ENCODE measurements around the gene ERBB4. TPM values are rescaled to one million over a fixed set of nuclear protein-coding genes. Genes with fewer than 3 reads are reported as not detected.

ERBB4 gene
- total RNA-seq, 1 experiment from 2014 or later: 2.9 TPM

DNA sequence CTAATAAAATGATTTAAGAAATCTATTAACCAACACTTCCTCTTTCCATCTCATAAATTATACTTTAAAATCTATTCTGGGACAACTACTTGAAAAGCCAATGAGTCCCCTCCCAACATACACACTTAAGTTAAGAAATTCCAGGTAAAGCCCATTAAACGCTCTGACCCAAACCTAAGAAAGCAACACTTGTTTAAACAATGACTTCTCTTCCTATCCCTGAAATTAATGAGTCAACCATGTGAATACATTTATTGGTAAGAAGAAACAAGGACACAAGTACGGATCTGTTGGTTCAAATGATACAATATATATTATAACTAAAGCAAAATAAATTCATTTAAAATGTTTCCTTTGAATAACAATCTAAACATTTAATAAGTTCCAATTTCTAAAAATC is 279.4 kb downstream of the ERBB4 start:
- H3K4me1 Mint-ChIP-seq (ENCODE audit: low read depth, unreplicated experiment): no peaks in the 10 kb centered on the region
- CTCF ChIA-PET: no interaction called here
- intact Hi-C loops (cut with micrococcal nuclease; ENCODE audit: unreplicated experiment): no loop called here
- TF ChIP-seq, protein P1, sequence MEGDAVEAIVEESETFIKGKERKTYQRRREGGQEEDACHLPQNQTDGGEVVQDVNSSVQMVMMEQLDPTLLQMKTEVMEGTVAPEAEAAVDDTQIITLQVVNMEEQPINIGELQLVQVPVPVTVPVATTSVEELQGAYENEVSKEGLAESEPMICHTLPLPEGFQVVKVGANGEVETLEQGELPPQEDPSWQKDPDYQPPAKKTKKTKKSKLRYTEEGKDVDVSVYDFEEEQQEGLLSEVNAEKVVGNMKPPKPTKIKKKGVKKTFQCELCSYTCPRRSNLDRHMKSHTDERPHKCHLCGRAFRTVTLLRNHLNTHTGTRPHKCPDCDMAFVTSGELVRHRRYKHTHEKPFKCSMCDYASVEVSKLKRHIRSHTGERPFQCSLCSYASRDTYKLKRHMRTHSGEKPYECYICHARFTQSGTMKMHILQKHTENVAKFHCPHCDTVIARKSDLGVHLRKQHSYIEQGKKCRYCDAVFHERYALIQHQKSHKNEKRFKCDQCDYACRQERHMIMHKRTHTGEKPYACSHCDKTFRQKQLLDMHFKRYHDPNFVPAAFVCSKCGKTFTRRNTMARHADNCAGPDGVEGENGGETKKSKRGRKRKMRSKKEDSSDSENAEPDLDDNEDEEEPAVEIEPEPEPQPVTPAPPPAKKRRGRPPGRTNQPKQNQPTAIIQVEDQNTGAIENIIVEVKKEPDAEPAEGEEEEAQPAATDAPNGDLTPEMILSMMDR (IDR thresholded peaks at IDR 0.05; ENCODE audit: unreplicated experiment): no peak
- H3K36me3 Mint-ChIP-seq (ENCODE audit: insufficient read depth, unreplicated experiment): no peaks in the 10 kb centered on the region
- no TSS peak for BruUV-seq (replicated peaks)
- no peaks in the 10 kb centered on the region for H3K27me3 Mint-ChIP-seq (ENCODE audit: unreplicated experiment)
- no peak overlapping the region for H3K4me3 Mint-ChIP-seq (ENCODE audit: low read depth, unreplicated experiment)
- no peak overlapping the region for H3K27ac Mint-ChIP-seq (ENCODE audit: unreplicated experiment)
- H3K9me3 Mint-ChIP-seq (ENCODE audit: low read depth, unreplicated experiment): no peaks in the 10 kb centered on the region
- DNase-seq: no peak

DNA sequence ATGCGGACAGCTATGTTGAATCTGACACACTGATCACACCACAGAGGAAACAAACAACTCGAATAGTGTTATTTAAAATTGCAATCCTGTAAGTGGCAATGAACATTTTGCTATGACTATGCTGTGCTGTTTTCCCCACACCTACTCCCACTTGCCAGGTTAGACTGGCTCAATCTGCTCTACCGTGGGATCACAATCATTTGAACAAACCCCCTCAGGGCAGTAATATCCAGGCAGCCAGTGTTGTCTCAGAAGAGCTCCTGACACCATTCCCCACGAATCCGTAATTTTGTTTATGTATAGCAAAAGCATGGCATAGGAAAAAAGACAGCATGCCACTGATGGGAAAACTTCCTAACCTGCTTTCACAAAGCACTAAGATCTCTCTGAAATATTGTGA is 284.3 kb downstream of the ERBB4 start:
- no peak overlapping the region for H3K4me3 Mint-ChIP-seq (ENCODE audit: low read depth, unreplicated experiment)
- H3K27ac Mint-ChIP-seq (ENCODE audit: unreplicated experiment): no peak overlapping the region
- H3K4me1 Mint-ChIP-seq (ENCODE audit: low read depth, unreplicated experiment): no peaks in the 10 kb centered on the region
- intact Hi-C loops (cut with micrococcal nuclease; ENCODE audit: unreplicated experiment): no loop called here
- H3K9me3 Mint-ChIP-seq (ENCODE audit: low read depth, unreplicated experiment): no peaks in the 10 kb centered on the region
- CTCF ChIA-PET: no interaction called here
- no peak for DNase-seq
- H3K27me3 Mint-ChIP-seq (ENCODE audit: unreplicated experiment): no peaks in the 10 kb centered on the region
- H3K36me3 Mint-ChIP-seq (ENCODE audit: insufficient read depth, unreplicated experiment): no peaks in the 10 kb centered on the region
- TF ChIP-seq, protein P1 (IDR thresholded peaks at IDR 0.05; ENCODE audit: unreplicated experiment): no peak
- BruUV-seq (replicated peaks): no TSS peak

DNA sequence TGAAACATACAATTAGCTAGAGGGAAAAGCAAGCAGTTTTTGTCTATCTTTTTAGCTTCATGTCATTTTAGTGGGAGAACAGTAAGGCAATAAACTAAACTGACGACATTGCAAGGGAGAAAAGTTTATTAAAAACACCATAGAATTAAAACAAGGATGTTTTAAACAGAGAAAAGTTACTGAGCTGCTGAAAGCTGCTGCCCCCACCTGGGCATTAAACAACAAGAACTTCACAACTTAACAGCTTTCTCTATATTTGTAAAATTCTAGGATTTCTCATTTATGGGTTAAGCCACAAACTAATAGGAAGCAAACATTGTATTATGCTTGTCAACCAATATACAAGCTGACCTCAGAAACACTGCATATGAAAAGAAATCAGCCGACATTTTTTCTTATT is 289.2 kb downstream of the ERBB4 start:
- DNase-seq: peak; percentile 7
- no peaks in the 10 kb centered on the region for H3K9me3 Mint-ChIP-seq (ENCODE audit: low read depth, unreplicated experiment)
- H3K36me3 Mint-ChIP-seq (ENCODE audit: insufficient read depth, unreplicated experiment): no peaks in the 10 kb centered on the region
- CTCF ChIA-PET: interaction anchor here (0.6 to 1.3 kb wide), 7 partner anchors 22 to 504 kb away, joined by 3 to 7 read pairs (median 4); no protein-coding TSS in a partner anchor
- H3K27ac Mint-ChIP-seq (ENCODE audit: unreplicated experiment): no peak overlapping the region
- no peaks in the 10 kb centered on the region for H3K27me3 Mint-ChIP-seq (ENCODE audit: unreplicated experiment)
- BruUV-seq (replicated peaks): no TSS peak
- TF ChIP-seq, protein P1 (IDR thresholded peaks at IDR 0.05; ENCODE audit: unreplicated experiment): no peak
- H3K4me3 Mint-ChIP-seq (ENCODE audit: low read depth, unreplicated experiment): no peak overlapping the region
- intact Hi-C loops (cut with micrococcal nuclease; ENCODE audit: unreplicated experiment): loop anchor here (1.0 to 10.0 kb wide), 5 partner anchors 72 to 1215 kb away; no protein-coding TSS in a partner anchor
- H3K4me1 Mint-ChIP-seq (ENCODE audit: low read depth, unreplicated experiment): no peaks in the 10 kb centered on the region

DNA sequence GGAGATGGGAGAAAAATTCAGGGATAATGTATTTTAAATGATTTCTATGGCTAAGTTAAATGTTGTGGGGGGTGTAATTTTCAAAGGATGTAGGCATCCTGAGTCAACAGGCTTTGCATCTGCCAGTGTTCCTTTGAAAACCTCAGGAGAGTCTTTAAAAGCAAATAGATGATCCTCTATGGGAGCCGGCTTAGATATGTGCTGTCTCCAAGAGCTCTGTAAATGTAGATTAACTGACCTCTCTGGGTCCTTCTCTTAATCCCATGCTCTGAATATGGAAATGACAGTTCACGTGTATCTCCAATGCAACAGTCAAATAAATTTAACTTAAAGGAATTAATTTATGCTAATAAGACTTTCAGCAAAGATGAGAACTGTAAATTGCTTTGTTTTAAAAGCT is 292.7 kb downstream of the ERBB4 start:
- Mint-ChIP-seq H3K4me3 (ENCODE audit: low read depth, unreplicated experiment) (no peak overlapping the region), H3K4me1 (ENCODE audit: low read depth, unreplicated experiment) (no peaks in the 10 kb centered on the region), H3K36me3 (ENCODE audit: insufficient read depth, unreplicated experiment) (no peaks in the 10 kb centered on the region), H3K27me3 (ENCODE audit: unreplicated experiment) (no peaks in the 10 kb centered on the region), H3K27ac (ENCODE audit: unreplicated experiment) (no peak overlapping the region), H3K9me3 (ENCODE audit: low read depth, unreplicated experiment) (no peaks in the 10 kb centered on the region)
- CTCF ChIA-PET: interaction anchor here (0.9 kb wide), 1 partner anchor 366 kb away, joined by 3 read pairs; no protein-coding TSS in a partner anchor
- no peak for DNase-seq
- TF ChIP-seq, protein P1 (IDR thresholded peaks at IDR 0.05; ENCODE audit: unreplicated experiment): no peak
- no TSS peak for BruUV-seq (replicated peaks)
- intact Hi-C loops (cut with micrococcal nuclease; ENCODE audit: unreplicated experiment): loop anchor here (5.0 to 10.0 kb wide), 3 partner anchors 241 to 1211 kb away; no protein-coding TSS in a partner anchor

All from Calu3 (cell line).